Measurements from ENCODE around the gene ANK3. TPM values are rescaled to one million over a fixed set of nuclear protein-coding genes. Genes with fewer than 3 reads are reported as not detected.

Gene ANK3
- total RNA-seq, 1 experiment from 2014 or later, result 32.0 TPM

DNA sequence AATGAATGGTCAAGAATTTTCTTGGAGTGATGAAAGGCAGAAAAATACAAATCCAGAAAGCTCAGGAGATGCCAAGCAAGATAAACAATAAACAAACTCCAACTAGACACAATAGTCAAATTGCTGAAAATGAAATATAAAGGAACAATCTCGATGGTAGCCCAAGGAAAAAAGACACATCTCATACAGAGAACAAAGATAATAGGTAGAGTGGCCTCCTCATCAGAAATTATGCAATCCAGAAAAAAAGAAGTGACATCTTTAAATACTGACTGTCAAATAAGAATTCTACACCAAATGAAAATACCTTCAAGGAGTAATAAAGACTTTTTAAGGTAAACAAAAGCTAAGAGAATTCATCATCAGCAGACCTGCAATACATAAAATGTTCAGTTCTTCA is 150.4 kb downstream of the ANK3 start:
- Histone ChIP-seq H3K27ac (no peak overlapping the region), H3K9me2 (ENCODE audit: insufficient read depth) (no peaks in the 10 kb centered on the region; the same call in 1 of the 2 replicates), H3K4me2 (no peak overlapping the region), H3F3A (ENCODE audit: insufficient read depth, low read depth) (no peaks in the 10 kb centered on the region; the same call in 1 of the 2 replicates), H4K20me1 (ENCODE audit: insufficient read depth) (no peaks in the 10 kb centered on the region), H3K27me3 (ENCODE audit: insufficient read depth, low read depth) (no peaks in the 10 kb centered on the region), H3K79me2 (ENCODE audit: low read depth) (no peaks in the 10 kb centered on the region), H3K4me3 (no peak overlapping the region), H3K9me3 (ENCODE audit: insufficient read depth, low read depth) (0 out of 2 replicates have a peak, but pooled peaks cover 4% of the 10 kb centered on the region), H3K4me1 (replicated peaks; ENCODE audit: insufficient read depth) (no peaks in the 10 kb centered on the region), H2AFZ (no peak overlapping the region), H3K36me3 (ENCODE audit: low read depth) (no peaks in the 10 kb centered on the region)
- no peak for DNase-seq
- ChIA-PET POLR2A (ENCODE audit: unreplicated experiment) (no interaction called here), CTCF (interaction anchor here (1.1 to 1.2 kb wide), 2 partner anchors 194 to 204 kb away, joined by 4 to 5 read pairs; no protein-coding TSS in a partner anchor)
- intact Hi-C loops (cut with micrococcal nuclease; ENCODE audit: unreplicated experiment), result loop anchor here (10.0 kb wide), 1 partner anchor 536 kb away; the partner anchor contains the start of gene CDK1
- BruUV-seq (replicated peaks), result no TSS peak
- TF ChIP-seq EZH2 (IDR thresholded peaks at IDR 0.05; ENCODE audit: low read depth) (no peak), CTCF (conservative IDR thresholded peaks at IDR 0.05) (no peak)

GRCh38 chr10:60238759-60239100 is 150.9 kb downstream of the ANK3 start:
- Histone ChIP-seq H3K9me3 (ENCODE audit: insufficient read depth, low read depth) (0 out of 2 replicates have a peak, but pooled peaks cover 4% of the 10 kb centered on the region), H3F3A (ENCODE audit: insufficient read depth, low read depth) (no peaks in the 10 kb centered on the region; the same call in 1 of the 2 replicates), H3K27ac (no peak overlapping the region), H3K9me2 (ENCODE audit: insufficient read depth) (no peaks in the 10 kb centered on the region), H2AFZ (no peak overlapping the region), H3K4me1 (replicated peaks; ENCODE audit: insufficient read depth) (no peaks in the 10 kb centered on the region), H3K4me3 (no peak overlapping the region), H3K27me3 (ENCODE audit: insufficient read depth, low read depth) (no peaks in the 10 kb centered on the region), H3K79me2 (ENCODE audit: low read depth) (no peaks in the 10 kb centered on the region), H3K36me3 (ENCODE audit: low read depth) (no peaks in the 10 kb centered on the region), H4K20me1 (ENCODE audit: insufficient read depth) (no peaks in the 10 kb centered on the region), H3K4me2 (no peak overlapping the region)
- CTCF ChIA-PET, result interaction anchor here (1.1 to 1.2 kb wide), 2 partner anchors 195 to 204 kb away, joined by 4 to 5 read pairs; no protein-coding TSS in a partner anchor
- BruUV-seq (replicated peaks), result no TSS peak
- intact Hi-C loops (cut with micrococcal nuclease; ENCODE audit: unreplicated experiment), result loop anchor here (1.0 to 10.0 kb wide), 3 partner anchors 196 to 536 kb away; partner anchors contain the start of gene CDK1
- POLR2A ChIA-PET (ENCODE audit: unreplicated experiment), result interaction anchor here (0.5 to 0.6 kb wide), 2 partner anchors 146 to 180 kb away, joined by 3 to 9 read pairs; no protein-coding TSS in a partner anchor
- TF ChIP-seq CTCF (conservative IDR thresholded peaks at IDR 0.05), result no peak
- TF ChIP-seq EZH2 (IDR thresholded peaks at IDR 0.05; ENCODE audit: low read depth), result no peak
- DNase-seq, result no peak

DNA sequence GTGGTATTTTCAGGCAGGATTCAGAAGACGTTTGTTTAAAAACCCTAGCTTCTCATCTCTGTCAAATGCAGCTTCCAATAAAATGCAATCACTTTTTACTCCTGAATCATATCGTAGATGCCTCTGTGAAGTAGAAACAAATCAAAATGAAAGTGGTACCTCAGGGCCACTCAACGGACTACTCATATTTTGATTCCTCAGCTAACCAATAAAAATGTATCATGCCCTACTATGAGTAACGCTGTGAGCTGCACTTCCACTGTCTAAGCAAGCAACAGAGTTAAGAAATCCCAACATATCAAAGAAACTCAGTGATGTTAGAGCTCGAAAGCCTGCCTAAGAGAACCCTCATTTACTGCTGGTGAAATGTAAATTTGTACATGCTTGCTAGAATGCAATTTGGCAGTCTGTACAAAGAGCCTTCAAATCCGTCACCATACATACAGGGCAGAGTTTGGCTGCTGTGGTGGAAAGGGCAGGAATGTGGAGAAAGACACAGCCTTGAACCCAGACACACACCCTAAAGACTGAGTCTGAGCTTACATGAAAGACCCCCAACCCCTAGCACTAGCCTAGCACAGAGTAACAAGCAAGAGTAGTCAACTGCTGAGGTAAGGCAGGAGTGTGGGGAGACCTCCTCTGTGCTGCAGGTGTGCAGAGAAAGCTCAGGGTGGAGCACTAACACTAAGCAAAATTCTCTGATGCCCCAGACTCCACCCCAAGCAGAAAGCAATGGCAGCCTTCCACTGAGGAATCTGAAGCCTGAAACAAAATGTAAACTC is 151.5 kb downstream of the ANK3 start:
- no peaks in the 10 kb centered on the region for H4K20me1 ChIP-seq (ENCODE audit: insufficient read depth)
- H3K36me3 ChIP-seq (ENCODE audit: low read depth), result no peaks in the 10 kb centered on the region
- H2AFZ ChIP-seq, result no peak overlapping the region
- no peaks in the 10 kb centered on the region for H3K4me1 ChIP-seq (replicated peaks; ENCODE audit: insufficient read depth)
- BruUV-seq (replicated peaks), result no TSS peak
- H3K9me3 ChIP-seq (ENCODE audit: insufficient read depth, low read depth), result 0 out of 2 replicates have a peak, but pooled peaks cover 4% of the 10 kb centered on the region
- peak in 1 of 2 experiments; percentile 34 for DNase-seq
- no peaks in the 10 kb centered on the region for H3K79me2 ChIP-seq (ENCODE audit: low read depth)
- TF ChIP-seq EZH2 (IDR thresholded peaks at IDR 0.05; ENCODE audit: low read depth) (no peak), CTCF (conservative IDR thresholded peaks at IDR 0.05) (peak; percentile 53)
- no peaks in the 10 kb centered on the region for H3K9me2 ChIP-seq (ENCODE audit: insufficient read depth)
- no peak overlapping the region for H3K4me2 ChIP-seq
- no peaks in the 10 kb centered on the region for H3K27me3 ChIP-seq (ENCODE audit: insufficient read depth, low read depth)
- H3K27ac ChIP-seq, result no peak overlapping the region
- H3K4me3 ChIP-seq, result no peak overlapping the region
- ChIA-PET CTCF (interaction anchor here (1.1 to 1.2 kb wide), 2 partner anchors 196 to 205 kb away, joined by 4 to 5 read pairs; no protein-coding TSS in a partner anchor), POLR2A (ENCODE audit: unreplicated experiment) (interaction anchor here (0.5 to 0.6 kb wide), 2 partner anchors 146 to 181 kb away, joined by 3 to 9 read pairs; no protein-coding TSS in a partner anchor)
- H3F3A ChIP-seq (ENCODE audit: insufficient read depth, low read depth), result no peaks in the 10 kb centered on the region
- intact Hi-C loops (cut with micrococcal nuclease; ENCODE audit: unreplicated experiment), result loop anchor here (1.0 to 10.0 kb wide), 3 partner anchors 196 to 537 kb away; partner anchors contain the start of gene CDK1
